Measurements from ENCODE around the gene TTLL11. TPM values are rescaled to one million over a fixed set of nuclear protein-coding genes. Genes with fewer than 3 reads are reported as not detected.

Gene TTLL11
- total RNA-seq, 1 donor: 6.2 TPM

- H3K36me3 ChIP-seq (ENCODE audit: insufficient read depth, low read length): peaks cover 8% of the 10 kb centered on the region
- H3K27ac ChIP-seq (ENCODE audit: low read depth, low read length): no peak overlapping the region
- peaks cover 2% of the 10 kb centered on the region for H3K79me2 ChIP-seq (ENCODE audit: insufficient read depth, low read length)
- no peak overlapping the region for H3K4me2 ChIP-seq (ENCODE audit: insufficient read depth, low read length)
- TF ChIP-seq, protein P1, sequence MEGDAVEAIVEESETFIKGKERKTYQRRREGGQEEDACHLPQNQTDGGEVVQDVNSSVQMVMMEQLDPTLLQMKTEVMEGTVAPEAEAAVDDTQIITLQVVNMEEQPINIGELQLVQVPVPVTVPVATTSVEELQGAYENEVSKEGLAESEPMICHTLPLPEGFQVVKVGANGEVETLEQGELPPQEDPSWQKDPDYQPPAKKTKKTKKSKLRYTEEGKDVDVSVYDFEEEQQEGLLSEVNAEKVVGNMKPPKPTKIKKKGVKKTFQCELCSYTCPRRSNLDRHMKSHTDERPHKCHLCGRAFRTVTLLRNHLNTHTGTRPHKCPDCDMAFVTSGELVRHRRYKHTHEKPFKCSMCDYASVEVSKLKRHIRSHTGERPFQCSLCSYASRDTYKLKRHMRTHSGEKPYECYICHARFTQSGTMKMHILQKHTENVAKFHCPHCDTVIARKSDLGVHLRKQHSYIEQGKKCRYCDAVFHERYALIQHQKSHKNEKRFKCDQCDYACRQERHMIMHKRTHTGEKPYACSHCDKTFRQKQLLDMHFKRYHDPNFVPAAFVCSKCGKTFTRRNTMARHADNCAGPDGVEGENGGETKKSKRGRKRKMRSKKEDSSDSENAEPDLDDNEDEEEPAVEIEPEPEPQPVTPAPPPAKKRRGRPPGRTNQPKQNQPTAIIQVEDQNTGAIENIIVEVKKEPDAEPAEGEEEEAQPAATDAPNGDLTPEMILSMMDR (IDR thresholded peaks at IDR 0.05; ENCODE audit: extremely low read depth, low read depth, low read length): no peak
- no peaks in the 10 kb centered on the region for H3K4me1 ChIP-seq (ENCODE audit: insufficient read depth, low read length)
- peak; percentile 85 for DNase-seq (ENCODE audit: insufficient read length, low spot score, missing footprints)
- H2AFZ ChIP-seq (ENCODE audit: low read length): no peak overlapping the region
- H4K20me1 ChIP-seq (ENCODE audit: insufficient read depth, low read length): no peaks in the 10 kb centered on the region
- H3K9me3 ChIP-seq (ENCODE audit: low read depth, low read length): peaks cover 1% of the 10 kb centered on the region
- no peak overlapping the region for H3K4me3 ChIP-seq (ENCODE audit: insufficient read depth, low read length)
- H3K27me3 ChIP-seq (ENCODE audit: insufficient read depth, low read length): no peaks in the 10 kb centered on the region
Measured at GRCh38 chr9:121781701-121782464, 311.2 kb downstream of the TTLL11 start.

DNA sequence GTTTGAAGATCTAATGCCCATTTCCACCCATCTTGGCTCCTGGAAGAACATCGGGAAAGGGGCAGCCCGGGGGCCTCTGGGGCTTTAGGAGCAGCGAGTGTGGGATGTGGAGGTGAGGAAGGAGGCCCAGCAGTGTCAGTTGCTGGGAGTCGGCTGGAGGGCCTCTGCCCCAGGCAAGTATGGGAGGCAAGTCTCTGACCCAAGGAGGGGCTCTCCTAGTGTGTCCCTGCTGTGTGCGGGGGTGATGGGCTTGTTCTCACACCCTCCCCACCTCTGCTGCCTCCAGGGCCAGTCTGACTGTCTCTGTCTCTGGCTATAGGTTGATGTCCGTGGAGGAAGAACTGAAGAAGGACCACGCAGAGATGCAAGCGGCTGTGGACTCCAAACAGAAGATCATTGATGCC is 312.0 kb downstream of the TTLL11 start:
- Histone ChIP-seq H3K9me3 (ENCODE audit: low read depth, low read length) (peaks cover 1% of the 10 kb centered on the region), H3K4me2 (ENCODE audit: insufficient read depth, low read length) (no peak overlapping the region), H3K27ac (ENCODE audit: low read depth, low read length) (no peak overlapping the region), H3K4me1 (ENCODE audit: insufficient read depth, low read length) (no peaks in the 10 kb centered on the region), H3K79me2 (ENCODE audit: insufficient read depth, low read length) (peaks cover 2% of the 10 kb centered on the region), H4K20me1 (ENCODE audit: insufficient read depth, low read length) (no peaks in the 10 kb centered on the region), H3K4me3 (ENCODE audit: insufficient read depth, low read length) (no peak overlapping the region), H2AFZ (ENCODE audit: low read length) (no peak overlapping the region), H3K36me3 (ENCODE audit: insufficient read depth, low read length) (peaks cover 13% of the 10 kb centered on the region), H3K27me3 (ENCODE audit: insufficient read depth, low read length) (no peaks in the 10 kb centered on the region)
- TF ChIP-seq, protein P1 (IDR thresholded peaks at IDR 0.05; ENCODE audit: extremely low read depth, low read depth, low read length): no peak
- peak; percentile 56 for DNase-seq (ENCODE audit: insufficient read length, low spot score, missing footprints)

- H4K20me1 ChIP-seq (ENCODE audit: insufficient read depth, low read length): no peaks in the 10 kb centered on the region
- DNase-seq (ENCODE audit: insufficient read length, low spot score, missing footprints): peak; percentile 80
- peaks cover 14% of the 10 kb centered on the region for H3K36me3 ChIP-seq (ENCODE audit: insufficient read depth, low read length)
- peaks cover 1% of the 10 kb centered on the region for H3K9me3 ChIP-seq (ENCODE audit: low read depth, low read length)
- no peaks in the 10 kb centered on the region for H3K27me3 ChIP-seq (ENCODE audit: insufficient read depth, low read length)
- TF ChIP-seq, protein P1 (IDR thresholded peaks at IDR 0.05; ENCODE audit: extremely low read depth, low read depth, low read length): no peak
- no peak overlapping the region for H3K4me3 ChIP-seq (ENCODE audit: insufficient read depth, low read length)
- no peak overlapping the region for H3K4me2 ChIP-seq (ENCODE audit: insufficient read depth, low read length)
- H3K27ac ChIP-seq (ENCODE audit: low read depth, low read length): no peak overlapping the region
- peaks cover 2% of the 10 kb centered on the region for H3K79me2 ChIP-seq (ENCODE audit: insufficient read depth, low read length)
- no peak overlapping the region for H2AFZ ChIP-seq (ENCODE audit: low read length)
- no peaks in the 10 kb centered on the region for H3K4me1 ChIP-seq (ENCODE audit: insufficient read depth, low read length)
Measured at GRCh38 chr9:121780177-121781040, 312.7 kb downstream of the TTLL11 start.
